NCI-H1417 treated with DMSO at 0.1 percent for 48 hours (cell line): ENCODE measurements around the gene ADAMTS7.
"Not testable (repeated sequence)": the region's sequence is repeated elsewhere in the genome, so short reads cannot be mapped to it uniquely, and the experiment has no call there.

Source experiments
- DNase-seq: peaks from one replicate; lab custom pipeline; 2025; lab: John Stamatoyannopoulos, UW

The ADAMTS7 gene

GRCh38 chr15:78753751-78754535 lies 57.3 kb downstream of the ADAMTS7 start:
- DNase-seq, result not testable (repeated sequence)

- DNase-seq, result not testable (repeated sequence)
Observed at GRCh38 chr15:78753359-78753659, 58.0 kb downstream of the ADAMTS7 start.

- DNase-seq, result no peak
Observed at GRCh38 chr15:78752492-78753358, 58.5 kb downstream of the ADAMTS7 start.

- no peak for DNase-seq
Observed at GRCh38 chr15:78751602-78751979, 59.7 kb downstream of the ADAMTS7 start.

- peak; percentile 81 for DNase-seq
Observed at GRCh38 chr15:78750974-78751601, 60.2 kb downstream of the ADAMTS7 start.

- DNase-seq, result no peak
Observed at GRCh38 chr15:78750566-78750965, 60.7 kb downstream of the ADAMTS7 start.

- DNase-seq, result no peak
Observed at GRCh38 chr15:78749831-78750230, 61.4 kb downstream of the ADAMTS7 start.

- not testable (repeated sequence) for DNase-seq
Observed at GRCh38 chr15:78747877-78748276, 63.4 kb downstream of the ADAMTS7 start.

- not testable (repeated sequence) for DNase-seq
Observed at GRCh38 chr15:78741674-78742073, 69.6 kb downstream of the ADAMTS7 start.

GRCh38 chr15:78740904-78741274 lies 70.4 kb downstream of the ADAMTS7 start:
- DNase-seq, result no peak

GRCh38 chr15:78739996-78740903 lies 71.0 kb downstream of the ADAMTS7 start:
- DNase-seq, result no peak

- no peak for DNase-seq
Observed at GRCh38 chr15:78739206-78739605, 72.1 kb downstream of the ADAMTS7 start.

- not testable (repeated sequence) for DNase-seq
Observed at GRCh38 chr15:78737931-78738558, 73.2 kb downstream of the ADAMTS7 start.

- no peak for DNase-seq
Observed at GRCh38 chr15:78737187-78737820, 74.0 kb downstream of the ADAMTS7 start.

GRCh38 chr15:78736286-78736685 lies 75.0 kb downstream of the ADAMTS7 start:
- DNase-seq, result not testable (repeated sequence)

- DNase-seq, result no peak
Observed at GRCh38 chr15:78734451-78735064, 76.7 kb downstream of the ADAMTS7 start.

GRCh38 chr15:78732634-78733033 lies 78.6 kb downstream of the ADAMTS7 start:
- no peak for DNase-seq

- no peak for DNase-seq
Observed at GRCh38 chr15:78730955-78731354, 80.3 kb downstream of the ADAMTS7 start.

- not testable (repeated sequence) for DNase-seq
Observed at GRCh38 chr15:78728427-78728826, 82.8 kb downstream of the ADAMTS7 start.

GRCh38 chr15:78727561-78727960 lies 83.7 kb downstream of the ADAMTS7 start:
- DNase-seq, result no peak
